CD14-positive monocyte (primary cell): ENCODE results near the gene WDR4. TPM values are rescaled to one million over a fixed set of nuclear protein-coding genes. Genes with fewer than 3 reads are reported as not detected.
A peak's percentile ranks its signal among the peaks of the same experiment; 100 is the strongest.

Source experiments
- DNase-seq, 3 donors: peaks; one replicate each; pipeline ENCODE4 v3.0.0-alpha.2; 2011 to 2022
- H2AFZ ChIP-seq: 2 replicates; pipeline ENCODE4 v1.6.0; 2012; ENCODE audit warnings: mild to moderate bottlenecking, low read depth, low read length, inconsistent platforms; ENCODE audit not compliant: insufficient read depth, poor library complexity, severe bottlenecking
- H3K27ac ChIP-seq, 2 donors: 1 replicate in 1 of 2; 2 replicates in 1 of 2; pipeline ENCODE4 v1.5.1; 2012 to 2013; ENCODE audit warnings: low read length in 2 of 2, control low read depth in 1 of 2, inconsistent platforms in 1 of 2, low read depth in 1 of 2, mild to moderate bottlenecking in 1 of 2
- H3K27me3 ChIP-seq, 2 donors: one replicate each; pipeline versions ENCODE4 v1.6.0 to v1.6.1; 2011 to 2013; ENCODE audit warnings: low read length in 2 of 2; ENCODE audit not compliant: control insufficient read depth in 2 of 2, insufficient read depth in 2 of 2
- H3K36me3 ChIP-seq, 2 donors: replicated peaks in 1 of 2; 1 replicate in 1 of 2; 2 replicates in 1 of 2; pipeline versions ENCODE4 v1.5.1 to v1.6.1; 2012 to 2013; ENCODE audit warnings: low read length in 2 of 2, control low read depth in 1 of 2, inconsistent platforms in 1 of 2, mild to moderate bottlenecking in 1 of 2; ENCODE audit not compliant: insufficient read depth in 2 of 2, control insufficient read depth in 1 of 2
- H3K4me1 ChIP-seq, 2 donors: 1 replicate in 1 of 2; 2 replicates in 1 of 2; pipeline versions ENCODE4 v1.5.1 to v1.6.1; 2012 to 2013; ENCODE audit warnings: low read length in 2 of 2, control low read depth in 1 of 2, inconsistent platforms in 1 of 2, mild to moderate bottlenecking in 1 of 2, moderate library complexity in 1 of 2; ENCODE audit not compliant: insufficient read depth in 2 of 2, control insufficient read depth in 1 of 2
- H3K4me2 ChIP-seq: replicated peaks from 2 replicates; pipeline ENCODE3; 2012; ENCODE audit warnings: low read length, moderate library complexity, mild to moderate bottlenecking; ENCODE audit not compliant: poor library complexity, severe bottlenecking; ENCODE audit errors: extremely low read depth
- H3K4me3 ChIP-seq, 3 experiments: fragments of 200-600 bp in 1 of 3; sonication (generic) in 1 of 3; replicated peaks in 1 of 3; 1 replicate in 2 of 3; 2 replicates in 1 of 3; pipeline ENCODE4 v1.5.1; 2011 to 2013; ENCODE audit warnings: low read length in 3 of 3, mild to moderate bottlenecking in 3 of 3, control low read depth in 2 of 3, low read depth in 2 of 3, inconsistent platforms in 1 of 3, moderate library complexity in 1 of 3
- H3K79me2 ChIP-seq: 2 replicates; pipeline ENCODE4 v1.6.0; 2012; ENCODE audit warnings: mild to moderate bottlenecking, control low read depth, inconsistent platforms, low read length, moderate library complexity; ENCODE audit not compliant: insufficient read depth
- H3K9ac ChIP-seq: 2 replicates; pipeline ENCODE4 v1.6.0; 2017; ENCODE audit warnings: low read length, mild to moderate bottlenecking; ENCODE audit not compliant: insufficient read depth, poor library complexity, severe bottlenecking
- H3K9me3 ChIP-seq, 2 donors: replicated peaks in 1 of 2; 1 replicate in 1 of 2; 2 replicates in 1 of 2; pipeline versions ENCODE4 v1.5.1 to v1.6.1; 2012 to 2013; ENCODE audit warnings: low read length in 2 of 2, control low read depth in 1 of 2; ENCODE audit not compliant: control insufficient read depth in 1 of 2, insufficient read depth in 1 of 2
- H4K20me1 ChIP-seq: 2 replicates; pipeline ENCODE4 v1.6.0; 2012; ENCODE audit warnings: mild to moderate bottlenecking, low read length, control low read depth, moderate library complexity; ENCODE audit not compliant: insufficient read depth
- H3K27ac Mint-ChIP-seq, 7 donors: one replicate each; pipeline ENCODE4 v1.8.0; 2020; ENCODE audit warnings: mild to moderate bottlenecking in 7 of 7, mixed read lengths in 7 of 7, moderate library complexity in 6 of 7, inconsistent platforms in 2 of 7
- H3K27me3 Mint-ChIP-seq, 3 donors: one replicate each; pipeline ENCODE4 v1.8.0; 2021 to 2022; ENCODE audit warnings: low read depth in 3 of 3, mild to moderate bottlenecking in 3 of 3, mixed read lengths in 3 of 3, moderate library complexity in 3 of 3, inconsistent platforms in 1 of 3
- H3K36me3 Mint-ChIP-seq, 2 donors: one replicate each; pipeline ENCODE4 v1.8.0; 2020; ENCODE audit warnings: mixed read lengths in 2 of 2, inconsistent platforms in 1 of 2, mild to moderate bottlenecking in 1 of 2
- H3K4me1 Mint-ChIP-seq: one replicate; pipeline ENCODE4 v1.8.0; 2020; ENCODE audit warnings: mild to moderate bottlenecking, mixed read lengths
- H3K4me3 Mint-ChIP-seq, 2 donors: one replicate each; pipeline ENCODE4 v1.8.0; 2020; ENCODE audit warnings: mild to moderate bottlenecking in 2 of 2, mixed read lengths in 2 of 2, moderate library complexity in 1 of 2
- H3K9me3 Mint-ChIP-seq, 7 donors: one replicate each; pipeline ENCODE4 v1.8.0; 2020 to 2022; ENCODE audit warnings: mixed read lengths in 7 of 7, mild to moderate bottlenecking in 6 of 7, moderate library complexity in 6 of 7, inconsistent platforms in 2 of 7
- CTCF ChIP-seq: fragments of 200-600 bp; IDR thresholded peaks from one replicate; pipeline ENCODE4 v1.8.0; 2022; ENCODE audit warnings: antibody characterized with exemption, mild to moderate bottlenecking
- WGBS: methylation state at CpG from one replicate; pipeline ENCODE4 v1.1.5; 2013; ENCODE audit warnings: missing lambda C conversion rate; ENCODE audit not compliant: insufficient coverage; 5-methylcytosine and 5-hydroxymethylcytosine counted together
- intact Hi-C, 2 donors: fragments of 100-400 bp; cut with micrococcal nuclease; formaldehyde crosslinking; loops; one replicate each; pipeline versions ENCODE4 v1.15.0 to v1.15.1; 2023
- polyA plus RNA-seq, 3 donors: library from polyadenylated mRNA; depleted of rRNA in 1 of 3; unstranded in 2 of 3; stranded (reverse) in 1 of 3; fragments of 300-500 nt in 2 of 3; fragments of >200 nt in 1 of 3; fragmentation: Illumina TruSeq in 2 of 3; gene quantifications; 1 replicate in 2 of 3; 2 replicates in 1 of 3; pipeline ENCODE4 v1.2.3, GENCODE V29; 2012 to 2021

The WDR4 gene
- polyA plus RNA-seq, 3 donors: 2.9 to 7.0 (median 3.6) TPM

- peak; percentile 13 for TF ChIP-seq CTCF
- WGBS: 40% methylated on average over 15 of the region's 25 CpGs
- H3K4me2 ChIP-seq: no peak overlapping the region
- no peak overlapping the region for H3K27ac ChIP-seq
- peaks cover 40 to 61% (median 40%) of the 10 kb centered on the region in 3 donors for H3K27me3 Mint-ChIP-seq
- peaks cover 0 to 7% (median 2%) of the 10 kb centered on the region in 7 donors for H3K9me3 Mint-ChIP-seq
- no peaks in the 10 kb centered on the region for H3K4me1 ChIP-seq
- H3K9ac ChIP-seq: no peak overlapping the region
- no peaks in the 10 kb centered on the region for H3K36me3 Mint-ChIP-seq
- peaks cover 10% of the 10 kb centered on the region for H3K4me1 Mint-ChIP-seq
- H3K4me3 Mint-ChIP-seq: peak overlapping the region in 1 of 2 donors; percentile 65
- H3K9me3 ChIP-seq: no peaks in the 10 kb centered on the region
- intact Hi-C loops: no loop called here
- no peak overlapping the region for H2AFZ ChIP-seq
- DNase-seq: no peak
- no peak overlapping the region for H3K4me3 ChIP-seq
- no peaks in the 10 kb centered on the region for H3K79me2 ChIP-seq
- H3K27me3 ChIP-seq: peaks cover 6 to 22% of the 10 kb centered on the region in 2 donors
- H4K20me1 ChIP-seq: no peaks in the 10 kb centered on the region
- H3K36me3 ChIP-seq: no peaks in the 10 kb centered on the region
- H3K27ac Mint-ChIP-seq: no peak overlapping the region
Observed at GRCh38 chr21:42830456-42831455, 48.6 kb downstream of the WDR4 start.

- no CpG with 5 or more reads among the region's 4 CpGs for WGBS
- Histone ChIP-seq H3K9ac (no peak overlapping the region), H3K9me3 (no peaks in the 10 kb centered on the region), H3K27me3 (peaks cover 6 to 22% of the 10 kb centered on the region in 2 donors), H3K4me3 (no peak overlapping the region), H3K27ac (no peak overlapping the region), H3K36me3 (no peaks in the 10 kb centered on the region), H4K20me1 (no peaks in the 10 kb centered on the region), H3K79me2 (no peaks in the 10 kb centered on the region), H3K4me2 (no peak overlapping the region), H2AFZ (no peak overlapping the region), H3K4me1 (no peaks in the 10 kb centered on the region)
- DNase-seq: no peak
- Mint-ChIP-seq H3K27ac (no peak overlapping the region), H3K36me3 (no peaks in the 10 kb centered on the region), H3K4me3 (no peak overlapping the region), H3K27me3 (peaks cover 40 to 67% (median 43%) of the 10 kb centered on the region in 3 donors), H3K4me1 (peaks cover 10% of the 10 kb centered on the region), H3K9me3 (peaks cover 0 to 7% (median 2%) of the 10 kb centered on the region in 7 donors)
- TF ChIP-seq CTCF: no peak
- intact Hi-C loops: no loop called here
Observed at GRCh38 chr21:42829954-42830353, 49.4 kb downstream of the WDR4 start.
